ENCODE data around the gene BUD31. TPM values are rescaled to one million over a fixed set of nuclear protein-coding genes. Genes with fewer than 3 reads are reported as not detected.

The BUD31 gene
- 100 to 1,000 TPM; 143 to 149 TPM for total RNA-seq

DNA sequence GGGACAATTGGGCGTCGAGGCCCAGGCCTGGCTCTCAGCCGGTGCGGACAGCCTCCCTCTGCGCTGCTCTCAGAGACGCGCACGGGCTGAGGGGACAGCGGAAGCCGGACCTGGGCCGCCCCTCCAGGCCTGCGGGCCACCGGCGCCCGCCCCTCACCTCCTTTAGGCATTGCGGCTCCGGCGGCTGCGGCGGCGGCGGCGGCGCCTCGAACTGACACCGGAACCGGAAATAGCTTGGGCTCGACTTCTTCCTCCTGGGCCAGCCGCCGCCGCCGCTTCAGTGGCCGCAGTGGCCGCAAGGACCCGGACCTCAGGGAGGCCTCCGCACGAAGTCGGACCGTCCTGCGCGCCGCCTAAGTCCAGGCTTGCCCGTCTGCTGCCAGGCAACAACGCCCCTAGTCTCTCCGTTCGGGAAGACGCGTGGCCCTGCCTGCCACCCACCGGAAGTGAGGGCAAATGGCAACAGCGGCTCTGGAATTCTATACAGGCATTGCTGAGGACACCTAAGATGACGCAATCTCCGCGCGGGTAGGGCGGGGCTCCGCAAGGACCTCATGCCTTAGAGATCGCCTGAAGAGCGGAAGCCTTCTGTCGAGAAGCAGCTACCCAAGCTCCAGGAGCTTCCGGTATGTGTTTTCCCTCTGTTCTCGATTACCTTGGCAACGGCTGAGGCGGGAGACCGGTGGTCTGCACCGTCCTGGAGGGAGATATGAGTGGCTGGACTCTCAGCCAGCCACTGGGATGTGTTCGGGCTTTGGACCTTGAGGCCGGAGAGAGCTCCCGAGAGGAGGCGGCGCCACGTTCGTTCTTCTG is at the start of gene BUD31, which contains the start of gene PDAP1:
Gene BUD31, plus strand, starts transcription at position 591 of the 813 bp plus-strand sequence. CDS start 2,124 bp downstream, outside the sequence.
Gene PDAP1, minus strand, starts transcription at position 219 of the 813 bp plus-strand sequence. Its CDS starts 49 bp downstream, at position 170.
- ChIA-PET CTCF (interaction anchor here (0.6 to 2.0 kb wide), 3 partner anchors 9 to 156 kb away, joined by 4 to 5 read pairs (median 4); no protein-coding TSS in a partner anchor), POLR2A (interaction anchor here (0.5 to 3.6 kb wide), 18 partner anchors 9 to 1768 kb away, joined by 3 to 27 read pairs (median 4); partner anchors contain the start of genes ARPC1A, ARPC1B, CPSF4 and PTCD1)
- no peaks in the 10 kb centered on the region for H3K9me3 Mint-ChIP-seq
- peak within 1 kb of the TSS; percentile 99 for H3K27ac Mint-ChIP-seq
- peak within 1 kb of the TSS; percentile 99 for H3K4me3 Mint-ChIP-seq
- peak; percentile 97 for DNase-seq
- no peaks in the 10 kb centered on the region for H3K27me3 Mint-ChIP-seq
- H3K36me3 Mint-ChIP-seq = peaks cover 35% of the 10 kb centered on the region
- intact Hi-C loops (cut with micrococcal nuclease) = loop anchor here (1.0 to 10.0 kb wide), 9 partner anchors 16 to 1020 kb away; partner anchors contain the start of genes ARPC1B, CPSF4, FAM200A and MEPCE
- peaks cover 41% of the 10 kb centered on the region for H3K4me1 Mint-ChIP-seq (ENCODE audit: low read depth)

- H3K4me3 Mint-ChIP-seq = no peak overlapping the region
- intact Hi-C loops (cut with micrococcal nuclease) = no loop called here
- DNase-seq = no peak
- no peaks in the 10 kb centered on the region for H3K27me3 Mint-ChIP-seq
- no peaks in the 10 kb centered on the region for H3K9me3 Mint-ChIP-seq
- H3K4me1 Mint-ChIP-seq (ENCODE audit: low read depth) = no peaks in the 10 kb centered on the region
- ChIA-PET CTCF (interaction anchor here (1.0 to 1.3 kb wide), 2 partner anchors 9 to 330 kb away, joined by 3 read pairs; no protein-coding TSS in a partner anchor), POLR2A (no interaction called here)
- no peak overlapping the region for H3K27ac Mint-ChIP-seq
- H3K36me3 Mint-ChIP-seq = peaks cover 41% of the 10 kb centered on the region
Observed at GRCh38 chr7:99359465-99360154, 49.2 kb upstream of the BUD31 start.

DNA sequence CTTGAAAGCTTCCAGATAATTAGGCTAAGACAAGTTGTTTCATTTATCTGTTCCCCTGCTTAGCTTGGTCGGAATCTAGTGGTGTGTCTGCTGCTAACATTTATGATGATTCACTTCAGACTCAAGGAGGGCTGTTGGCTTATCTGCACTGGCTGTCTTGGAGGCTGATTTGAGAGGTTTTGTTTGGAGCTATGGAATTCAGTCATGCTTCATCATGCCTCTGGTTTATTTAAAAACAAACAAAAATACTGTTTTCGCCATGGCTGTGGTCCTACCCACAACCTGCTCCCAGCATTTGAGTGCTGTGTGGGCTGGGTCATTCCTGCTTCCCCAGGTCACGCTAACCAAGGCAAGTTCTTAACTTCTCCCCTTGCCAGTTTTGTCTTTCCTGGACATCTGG is 46.0 kb upstream of the BUD31 start:
- POLR2A ChIA-PET = no interaction called here
- no peaks in the 10 kb centered on the region for H3K9me3 Mint-ChIP-seq
- no peak overlapping the region for H3K27ac Mint-ChIP-seq
- no peak for DNase-seq
- no peak overlapping the region for H3K4me3 Mint-ChIP-seq
- H3K4me1 Mint-ChIP-seq (ENCODE audit: low read depth) = no peaks in the 10 kb centered on the region
- intact Hi-C loops (cut with micrococcal nuclease) = no loop called here
- no peaks in the 10 kb centered on the region for H3K27me3 Mint-ChIP-seq
- H3K36me3 Mint-ChIP-seq = peaks cover 49% of the 10 kb centered on the region
- CTCF ChIA-PET = no interaction called here

GRCh38 chr7:99363286-99363685 is 45.5 kb upstream of the BUD31 start:
- Mint-ChIP-seq H3K4me1 (ENCODE audit: low read depth) (no peaks in the 10 kb centered on the region), H3K4me3 (no peak overlapping the region), H3K27me3 (no peaks in the 10 kb centered on the region), H3K36me3 (peaks cover 44% of the 10 kb centered on the region), H3K9me3 (no peaks in the 10 kb centered on the region), H3K27ac (no peak overlapping the region)
- CTCF ChIA-PET = no interaction called here
- intact Hi-C loops (cut with micrococcal nuclease) = no loop called here
- no peak for DNase-seq
- POLR2A ChIA-PET = no interaction called here

DNA sequence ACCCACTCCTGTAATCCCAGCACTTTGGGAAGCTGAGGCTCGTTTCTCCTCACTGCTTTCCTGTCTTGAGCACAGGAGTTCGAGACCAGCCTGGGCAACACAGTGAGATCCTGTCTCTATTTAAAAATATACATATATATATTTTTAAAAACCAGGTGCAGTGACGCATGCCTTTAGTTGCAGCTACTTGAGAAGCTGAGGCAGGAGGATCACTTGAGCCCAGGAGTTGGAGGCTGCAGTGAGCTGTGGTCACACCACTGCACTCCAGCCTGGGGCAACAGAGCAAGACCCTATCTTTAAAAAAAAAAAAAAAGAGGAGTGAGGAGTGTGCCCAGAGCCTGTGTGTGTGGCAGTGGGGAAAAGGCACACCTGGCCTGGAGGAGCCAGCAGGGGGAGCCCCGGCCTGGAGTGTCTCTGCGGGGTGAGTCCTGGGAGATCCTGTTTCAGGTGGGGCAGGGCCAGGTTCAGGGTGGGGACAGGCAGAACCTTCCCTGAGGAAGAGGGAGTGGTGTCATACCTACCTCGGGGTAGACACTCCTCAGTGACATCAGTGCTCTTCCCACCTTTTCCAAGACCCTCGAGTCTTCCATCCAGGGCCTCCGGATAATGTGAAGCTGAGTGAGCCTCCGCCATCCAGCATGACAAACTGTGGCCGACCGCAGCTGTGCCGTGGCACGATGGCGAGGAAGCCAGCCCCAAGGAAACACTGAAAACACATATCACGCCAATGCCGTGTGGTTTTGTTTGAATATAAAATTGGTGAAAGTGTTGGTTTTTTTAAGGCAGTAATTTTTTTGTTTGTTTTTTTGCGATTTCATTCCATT is 43.2 kb upstream of the BUD31 start:
- Mint-ChIP-seq H3K4me3 (no peak overlapping the region), H3K4me1 (ENCODE audit: low read depth) (peaks cover 5% of the 10 kb centered on the region), H3K9me3 (no peaks in the 10 kb centered on the region), H3K27me3 (no peaks in the 10 kb centered on the region), H3K27ac (no peak overlapping the region), H3K36me3 (peaks cover 40% of the 10 kb centered on the region)
- CTCF ChIA-PET = interaction anchor here (0.8 to 1.2 kb wide), 3 partner anchors 27 to 49 kb away, joined by 3 to 5 read pairs (median 3); no protein-coding TSS in a partner anchor
- DNase-seq = peak; percentile 67
- intact Hi-C loops (cut with micrococcal nuclease) = no loop called here
- POLR2A ChIA-PET = no interaction called here

GRCh38 chr7:99366646-99367045 is 42.1 kb upstream of the BUD31 start:
- Mint-ChIP-seq H3K36me3 (peaks cover 32% of the 10 kb centered on the region), H3K4me3 (no peak overlapping the region), H3K4me1 (ENCODE audit: low read depth) (peaks cover 5% of the 10 kb centered on the region), H3K27me3 (no peaks in the 10 kb centered on the region), H3K9me3 (no peaks in the 10 kb centered on the region), H3K27ac (no peak overlapping the region)
- DNase-seq = no peak
- ChIA-PET CTCF (interaction anchor here (0.7 to 0.9 kb wide), 2 partner anchors 12 to 40 kb away, joined by 3 to 5 read pairs; no protein-coding TSS in a partner anchor), POLR2A (no interaction called here)
- intact Hi-C loops (cut with micrococcal nuclease) = no loop called here

- Mint-ChIP-seq H3K9me3 (no peaks in the 10 kb centered on the region), H3K27ac (no peak overlapping the region), H3K36me3 (peaks cover 24% of the 10 kb centered on the region), H3K4me3 (no peak overlapping the region), H3K27me3 (no peaks in the 10 kb centered on the region), H3K4me1 (ENCODE audit: low read depth) (peaks cover 6% of the 10 kb centered on the region)
- CTCF ChIA-PET = no interaction called here
- intact Hi-C loops (cut with micrococcal nuclease) = no loop called here
- POLR2A ChIA-PET = no interaction called here
- no peak for DNase-seq
Observed at GRCh38 chr7:99368750-99369389, 39.9 kb upstream of the BUD31 start.

- Mint-ChIP-seq H3K9me3 (no peaks in the 10 kb centered on the region), H3K4me3 (no peak overlapping the region), H3K36me3 (peaks cover 18% of the 10 kb centered on the region), H3K4me1 (ENCODE audit: low read depth) (peaks cover 6% of the 10 kb centered on the region), H3K27ac (peak overlapping the region; percentile 38), H3K27me3 (no peaks in the 10 kb centered on the region)
- intact Hi-C loops (cut with micrococcal nuclease) = no loop called here
- no peak for DNase-seq
- ChIA-PET CTCF (no interaction called here), POLR2A (no interaction called here)
Observed at GRCh38 chr7:99369767-99370391, 38.9 kb upstream of the BUD31 start.

GRCh38 chr7:99371376-99371920 is 37.3 kb upstream of the BUD31 start:
- CTCF ChIA-PET = no interaction called here
- intact Hi-C loops (cut with micrococcal nuclease) = no loop called here
- H3K36me3 Mint-ChIP-seq = peaks cover 9% of the 10 kb centered on the region
- no peak overlapping the region for H3K4me3 Mint-ChIP-seq
- no peak for DNase-seq
- H3K27ac Mint-ChIP-seq = no peak overlapping the region
- H3K4me1 Mint-ChIP-seq (ENCODE audit: low read depth) = peaks cover 10% of the 10 kb centered on the region
- H3K9me3 Mint-ChIP-seq = no peaks in the 10 kb centered on the region
- POLR2A ChIA-PET = interaction anchor here (1.2 kb wide), 1 partner anchor 37 kb away, joined by 3 read pairs; the partner anchor contains the start of genes BUD31 and PDAP1
- no peaks in the 10 kb centered on the region for H3K27me3 Mint-ChIP-seq

DNA sequence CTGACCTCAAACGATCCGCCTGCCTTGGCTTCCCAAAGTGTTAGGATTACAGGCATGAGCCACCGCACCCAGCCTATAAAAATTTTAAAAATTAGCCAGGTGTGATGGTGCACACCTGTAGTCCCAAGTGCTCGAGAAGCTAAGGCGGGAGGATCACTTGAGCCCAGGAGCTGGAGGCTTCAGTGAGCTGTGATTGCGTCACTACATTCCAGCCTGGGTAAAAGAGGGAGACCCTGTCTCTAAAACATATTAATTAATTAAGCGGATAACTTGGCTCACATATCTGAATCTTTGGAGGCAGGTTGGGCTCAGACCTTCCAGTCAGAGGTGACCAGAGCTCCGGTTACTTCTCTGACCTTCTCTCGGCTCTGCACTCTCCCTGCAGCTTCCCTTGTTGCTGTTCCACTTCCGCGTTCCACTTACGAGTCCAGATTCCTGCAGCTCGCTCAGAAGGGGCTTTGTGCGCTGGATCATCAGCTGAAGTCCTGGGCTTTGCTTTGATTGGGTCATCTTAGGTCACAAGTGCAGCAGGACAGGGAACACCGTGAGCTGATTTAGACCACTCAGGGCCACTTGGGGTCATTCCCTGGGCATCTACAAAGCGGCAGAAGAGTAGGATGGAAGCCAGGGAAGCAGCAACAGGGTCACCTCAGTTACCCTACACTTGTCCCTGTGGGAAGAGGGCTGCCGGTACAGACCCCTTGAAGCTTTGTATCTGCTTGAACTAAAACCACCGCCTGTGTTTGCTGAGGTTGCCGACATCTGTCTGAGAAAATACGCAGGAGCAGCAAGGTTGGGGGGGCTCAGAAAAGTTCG is 36.3 kb upstream of the BUD31 start:
- DNase-seq = no peak
- CTCF ChIA-PET = interaction anchor here (0.5 kb wide), 1 partner anchor 56 kb away, joined by 3 read pairs; no protein-coding TSS in a partner anchor
- Mint-ChIP-seq H3K9me3 (no peaks in the 10 kb centered on the region), H3K4me3 (peak overlapping the region; percentile 35), H3K4me1 (ENCODE audit: low read depth) (peaks cover 17% of the 10 kb centered on the region), H3K27me3 (no peaks in the 10 kb centered on the region), H3K36me3 (peaks cover 10% of the 10 kb centered on the region), H3K27ac (peak overlapping the region; percentile 21)
- intact Hi-C loops (cut with micrococcal nuclease) = no loop called here
- POLR2A ChIA-PET = interaction anchor here (1.2 kb wide), 1 partner anchor 36 kb away, joined by 3 read pairs; the partner anchor contains the start of genes BUD31 and PDAP1

All from activated CD4-positive, alpha-beta memory T cell treated with anti-CD3 and anti-CD28 coated beads for 36 hours (primary cell).